ENCODE data around the gene FNBP1L. TPM values are rescaled to one million over a fixed set of nuclear protein-coding genes. Genes with fewer than 3 reads are reported as not detected.

Gene FNBP1L
- total and polyA plus RNA-seq, 2 of the 8 experiments (the other 6 are each of a cell fraction or from before 2014, with no cell fraction given) = 48.9 to 95.9 TPM

DNA sequence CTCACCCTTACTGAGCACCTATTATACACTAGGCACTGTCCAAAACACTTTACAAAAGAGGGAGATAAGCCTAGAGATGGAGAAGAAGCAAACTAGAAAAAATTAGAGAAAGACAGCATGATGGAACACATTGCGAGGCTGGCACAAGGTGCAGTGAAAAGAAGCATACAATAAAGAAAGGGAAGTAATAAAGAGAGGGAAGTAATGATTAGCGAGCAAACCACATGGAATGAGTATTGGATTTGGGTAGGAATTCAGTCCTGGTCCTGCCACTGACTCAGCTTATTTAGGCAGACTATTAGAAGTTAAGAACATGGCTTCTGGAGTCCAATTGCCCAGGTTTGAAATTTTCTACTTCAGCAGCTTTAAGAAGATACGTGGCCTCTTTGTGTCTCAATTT lies 32.6 kb upstream of the FNBP1L start:
- Histone ChIP-seq H2BK120ac (replicated peaks; ENCODE audit: low read depth, low read length) (no peak overlapping the region), H3K4me1 (replicated peaks in 1 of 4; ENCODE audit: control insufficient read depth in 3 of 4, insufficient read depth in 4 of 4, low read length in 3 of 4) (peaks cover 3 to 12% (median 7%) of the 10 kb centered on the region in 4 experiments; a peak in 5 of 7 replicates), H3K36me3 (ENCODE audit: control insufficient read depth in 2 of 4, insufficient read depth in 4 of 4, low read length in 3 of 4) (no peaks in the 10 kb centered on the region; a peak in 1 of 8 replicates), H3K14ac (ENCODE audit: insufficient read length) (no peak overlapping the region), H2BK20ac (ENCODE audit: low read length) (0 out of 2 replicates have a peak overlapping the region, but pooled peaks have one; percentile 22), H4K20me1 (replicated peaks in 1 of 2; ENCODE audit: control insufficient read depth in 1 of 2, insufficient read depth in 2 of 2, low read length in 2 of 2) (no peaks in the 10 kb centered on the region), H2BK12ac (ENCODE audit: low read depth, low read length) (no peak overlapping the region), H4K8ac (ENCODE audit: extremely low read depth, insufficient read depth, low read length) (no peak overlapping the region), H4K91ac (replicated peaks; ENCODE audit: insufficient read length, low read length) (no peak overlapping the region), H3K4ac (replicated peaks; ENCODE audit: insufficient read length, low read depth, low read length) (no peak overlapping the region), H3K23ac (ENCODE audit: insufficient read length) (no peak overlapping the region), H2BK15ac (ENCODE audit: low read length) (no peak overlapping the region), H3K27ac (ENCODE audit: low read depth, low read length) (no peak overlapping the region), H4K5ac (ENCODE audit: insufficient read length, low read depth, low read length) (no peak overlapping the region), H3K79me1 (ENCODE audit: low read depth, low read length) (no peaks in the 10 kb centered on the region), H2AK5ac (ENCODE audit: low read depth, low read length) (no peak overlapping the region), H3K56ac (replicated peaks; ENCODE audit: insufficient read length, low read depth, low read length) (no peak overlapping the region), H3K23me2 (ENCODE audit: low read depth, low read length) (no peaks in the 10 kb centered on the region), H3K4me2 (ENCODE audit: insufficient read depth in 1 of 2, low read depth in 2 of 2, low read length in 2 of 2) (no peak overlapping the region), H2AFZ (ENCODE audit: low read length) (no peak overlapping the region), H3K9ac (replicated peaks in 1 of 4; ENCODE audit: extremely low read depth in 1 of 4, low read depth in 3 of 4, low read length in 3 of 4) (no peak overlapping the region), H3K18ac (ENCODE audit: extremely low read depth, low read length) (no peak overlapping the region), H3K27me3 (replicated peaks in 1 of 4; ENCODE audit: control insufficient read depth in 3 of 4, extremely low read depth in 1 of 4, insufficient read depth in 3 of 4, low read length in 3 of 4) (no peaks in the 10 kb centered on the region), H3K4me3 (ENCODE audit: extremely low read depth in 1 of 4, insufficient read depth in 2 of 4, low read depth in 3 of 4, low read length in 4 of 4) (no peak overlapping the region), H2BK5ac (ENCODE audit: low read depth, low read length) (no peak overlapping the region), H3K9me3 (ENCODE audit: insufficient read depth in 2 of 2, low read depth in 1 of 2, low read length in 1 of 2) (no peaks in the 10 kb centered on the region), H3K79me2 (ENCODE audit: control insufficient read depth in 1 of 2, insufficient read depth in 2 of 2, low read length in 2 of 2) (no peaks in the 10 kb centered on the region)
- TF ChIP-seq CBX5 (IDR thresholded peaks at IDR 0.05; ENCODE audit: low read depth, low read length) (no peak), KDM4A (IDR thresholded peaks at IDR 0.05; ENCODE audit: low read depth, low read length, severe bottlenecking) (no peak), YY1 (IDR thresholded peaks at IDR 0.05; ENCODE audit: low read depth, low read length) (no peak), KDM1A (IDR thresholded peaks at IDR 0.05; ENCODE audit: borderline replicate concordance, low read length) (no peak), SIRT6 (IDR thresholded peaks at IDR 0.05; ENCODE audit: low read length) (no peak), RBBP5 (IDR thresholded peaks at IDR 0.05; ENCODE audit: borderline replicate concordance, low read depth, low read length) (no peak)
- ChIA-PET CTCF (ENCODE audit: partially characterized antibody) (interaction anchor here (1.1 to 2.1 kb wide), 2 partner anchors 15 to 18 kb away, joined by 3 to 8 read pairs; no protein-coding TSS in a partner anchor), POLR2A (ENCODE audit: partially characterized antibody) (interaction anchor here (1.7 kb wide), 1 partner anchor 70 kb away, joined by 3 read pairs; the partner anchor contains the start of gene DR1)
- 87% methylated on average over 3 of the region's 3 CpGs; no CpG with 5 or more reads in 1 of the 2 experiments for WGBS, 2 experiments (ENCODE audit: extremely low coverage in 1 of 2, insufficient coverage in 1 of 2, insufficient read length in 1 of 2, insufficient replicate concordance in 2 of 2, low coverage in 1 of 2, low lambda C conversion rate in 2 of 2, missing lambda C conversion rate in 1 of 2)
- DNase-seq (ENCODE audit: low read depth in 1 of 2, low spot score in 2 of 2) = no peak
- no peak for FAIRE-seq

Measured in H1 (cell line).